Pancreas (tissue), 10 donors: Measurements from ENCODE around the gene ACSL4. TPM values are rescaled to one million over a fixed set of nuclear protein-coding genes. Genes with fewer than 3 reads are reported as not detected.
"Not testable (repeated sequence)": the region's sequence is repeated elsewhere in the genome, so short reads cannot be mapped to it uniquely, and the experiment has no call there.

ENCODE experiments used
- ATAC-seq, 4 donors: fragments of 200-7000 bp; cut with Tn5 transposase; one replicate each; pipeline versions ENCODE4 v1.8.0 to v1.9.1; 2020; ENCODE audit warnings: mild to moderate bottlenecking in 4 of 4, moderate library complexity in 4 of 4
- DNase-seq, 6 donors: peaks; one replicate each; pipeline ENCODE4 v3.0.0-alpha.2; 2020
- FAIRE-seq: peaks from 2 replicates; lab custom pipeline; 2012; peaks lifted over from hg19 to GRCh38; lab: Jason Lieb, UNC
- H3K27ac ChIP-seq, 4 donors: fragments of 200-600 bp; sonication (generic); 1 replicate in 3 of 4; 2 replicates in 1 of 4; pipeline versions ENCODE4 v1.5.0 to v1.8.0; 2020
- H3K27me3 ChIP-seq, 4 donors: fragments of 200-600 bp; one replicate each; pipeline ENCODE4 v1.8.0; 2021
- H3K36me3 ChIP-seq, 3 donors: fragments of 200-600 bp; sonication (generic) in 1 of 3; one replicate each; pipeline versions ENCODE4 v1.5.0 to v1.8.0; 2020 to 2021
- H3K4me1 ChIP-seq, 3 donors: fragments of 200-600 bp; one replicate each; pipeline ENCODE4 v1.8.0; 2021
- H3K4me3 ChIP-seq, 4 donors: fragments of 200-600 bp; sonication (generic) in 2 of 4; one replicate each; pipeline versions ENCODE4 v1.5.0 to v1.8.0; 2020 to 2021
- H3K9me3 ChIP-seq, 4 donors: fragments of 200-600 bp; one replicate each; pipeline ENCODE4 v1.8.0; 2021
- WGBS, 2 donors: extraction: QIAGEN DNeasy Blood & Tissue Kit; methylation state at CpG; one replicate each; pipeline ENCODE4 v1.1.7; 2013; 5-methylcytosine and 5-hydroxymethylcytosine counted together
- intact Hi-C, 3 donors: fragments of 100-400 bp; cut with DNase I; formaldehyde crosslinking; loops; one replicate each; pipeline versions ENCODE4 v1.11.1 to v1.14.2; 2022
- polyA plus RNA-seq, 2 donors: library from polyadenylated mRNA; stranded (reverse); fragments of 200-250 nt; gene quantifications; one replicate each; pipeline ENCODE4 v1.2.3, GENCODE V29; 2013
- total RNA-seq, 6 donors: library from RNA; stranded (reverse); fragmentation: NEBNext Ultra II Directional in 4 of 6; extraction: Animal tissue kit (Norgen Biotek cat#: 25700) in 4 of 6; gene quantifications; one replicate each; pipeline versions ENCODE4 v1.2.1 to v1.2.4, GENCODE V29; 2021 to 2023
- TF ChIP-seq, protein P1 (sequence below), 4 donors: fragments of 200-600 bp; sonication (generic) in 3 of 4; IDR thresholded peaks; one replicate each; pipeline versions ENCODE4 v1.5.0 to v1.8.0; 2021; ENCODE audit warnings: antibody characterized with exemption in 4 of 4
- donor health status: healthy with polysubstance abuse.
- donor health status: DM: no; HTN: no; CAD: no; lungs with moderate emphysema.
- donor health status: DM: no; HTN: no; CAD: no.
- donor health status: control.
- donor health status: control.
- donor health status: Bipolar disorder and iron deficiency.
- donor health status: DM: yes; HTN: yes; CAD: no.
- donor health status: DM: no; HTN: no; CAD: no.
- donor health status: DM: no; HTN: no; CAD: no.
- donor health status: DM: yes; HTN: yes; CAD: no.

The ACSL4 gene
- total and polyA plus RNA-seq, 8 donors = 4.0 to 23.7 (median 9.3) TPM

DNA sequence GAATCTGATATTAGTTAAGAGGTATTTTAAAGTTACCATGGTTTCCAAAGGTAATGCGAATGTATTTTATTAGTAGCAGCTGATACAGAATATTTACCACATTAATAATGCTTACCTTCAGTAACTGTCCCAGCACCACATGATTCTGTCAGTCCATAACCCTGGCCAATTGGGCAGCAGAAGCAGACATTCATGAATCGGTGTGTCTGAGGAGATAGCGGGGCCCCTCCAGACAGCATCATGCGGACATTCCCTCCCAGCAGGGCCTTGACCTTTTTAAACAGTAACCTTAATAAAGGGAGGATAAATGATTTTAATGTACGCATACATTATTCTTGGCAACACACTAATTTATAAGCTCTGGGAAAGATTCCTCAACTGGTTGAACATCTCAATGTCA is 65.1 kb downstream of the ACSL4 start:
- no peaks in the 10 kb centered on the region for H3K4me1 ChIP-seq
- 82 to 98% methylated on average over 5 of the region's 5 CpGs for WGBS, 2 donors
- intact Hi-C loops = no loop called here
- H3K27ac ChIP-seq = no peak overlapping the region
- TF ChIP-seq, protein P1, sequence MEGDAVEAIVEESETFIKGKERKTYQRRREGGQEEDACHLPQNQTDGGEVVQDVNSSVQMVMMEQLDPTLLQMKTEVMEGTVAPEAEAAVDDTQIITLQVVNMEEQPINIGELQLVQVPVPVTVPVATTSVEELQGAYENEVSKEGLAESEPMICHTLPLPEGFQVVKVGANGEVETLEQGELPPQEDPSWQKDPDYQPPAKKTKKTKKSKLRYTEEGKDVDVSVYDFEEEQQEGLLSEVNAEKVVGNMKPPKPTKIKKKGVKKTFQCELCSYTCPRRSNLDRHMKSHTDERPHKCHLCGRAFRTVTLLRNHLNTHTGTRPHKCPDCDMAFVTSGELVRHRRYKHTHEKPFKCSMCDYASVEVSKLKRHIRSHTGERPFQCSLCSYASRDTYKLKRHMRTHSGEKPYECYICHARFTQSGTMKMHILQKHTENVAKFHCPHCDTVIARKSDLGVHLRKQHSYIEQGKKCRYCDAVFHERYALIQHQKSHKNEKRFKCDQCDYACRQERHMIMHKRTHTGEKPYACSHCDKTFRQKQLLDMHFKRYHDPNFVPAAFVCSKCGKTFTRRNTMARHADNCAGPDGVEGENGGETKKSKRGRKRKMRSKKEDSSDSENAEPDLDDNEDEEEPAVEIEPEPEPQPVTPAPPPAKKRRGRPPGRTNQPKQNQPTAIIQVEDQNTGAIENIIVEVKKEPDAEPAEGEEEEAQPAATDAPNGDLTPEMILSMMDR (IDR thresholded peaks at IDR 0.05) = no peak
- peaks cover 0 to 5% (median 0%) of the 10 kb centered on the region in 4 donors for H3K27me3 ChIP-seq
- no peak overlapping the region for H3K4me3 ChIP-seq
- ATAC-seq = no peak
- no peak for DNase-seq
- H3K9me3 ChIP-seq = no peaks in the 10 kb centered on the region
- no peaks in the 10 kb centered on the region for H3K36me3 ChIP-seq
- FAIRE-seq = no peak

DNA sequence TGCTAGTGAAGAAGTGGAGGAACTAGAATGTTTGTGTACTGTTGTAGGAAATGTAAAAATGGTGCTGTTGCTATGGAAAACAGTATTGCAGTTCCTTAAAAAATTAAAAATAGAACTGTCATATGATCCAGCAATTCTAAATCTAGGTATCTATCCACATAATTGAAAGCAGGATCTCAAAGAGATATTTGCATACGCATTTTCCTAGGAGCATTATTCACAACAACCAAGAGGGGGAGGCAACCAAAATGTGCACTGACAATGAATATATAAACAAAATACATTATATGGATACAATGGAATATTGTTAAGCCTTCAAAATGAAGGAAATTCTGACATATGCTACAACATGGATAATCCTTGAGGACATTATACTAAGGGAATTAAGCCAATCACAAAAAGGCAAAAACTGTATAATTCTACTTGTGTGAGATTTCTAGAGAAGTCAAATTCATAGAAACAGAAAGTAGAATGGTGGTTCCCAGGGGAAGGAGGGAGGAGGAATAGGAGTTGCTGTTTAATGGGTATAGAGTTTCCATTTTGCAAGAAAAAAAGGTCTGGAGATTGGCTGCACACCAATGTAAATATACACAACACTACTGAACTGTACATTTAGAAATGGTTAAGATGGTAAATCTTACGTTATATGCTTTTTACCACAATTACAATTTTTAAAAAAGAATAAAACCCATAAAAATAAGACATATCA is 72.5 kb downstream of the ACSL4 start:
- Histone ChIP-seq H3K9me3 (peaks cover 0 to 2% (median 0%) of the 10 kb centered on the region in 4 donors), H3K27ac (no peak overlapping the region), H3K4me1 (no peaks in the 10 kb centered on the region), H3K36me3 (no peaks in the 10 kb centered on the region), H3K4me3 (no peak overlapping the region), H3K27me3 (no peaks in the 10 kb centered on the region)
- ATAC-seq (no peak), DNase-seq (no peak), FAIRE-seq (no peak)
- intact Hi-C loops = no loop called here
- WGBS, 2 donors = 76 to 88% methylated on average over 2 of the region's 2 CpGs
- TF ChIP-seq, protein P1 (IDR thresholded peaks at IDR 0.05) = no peak

DNA sequence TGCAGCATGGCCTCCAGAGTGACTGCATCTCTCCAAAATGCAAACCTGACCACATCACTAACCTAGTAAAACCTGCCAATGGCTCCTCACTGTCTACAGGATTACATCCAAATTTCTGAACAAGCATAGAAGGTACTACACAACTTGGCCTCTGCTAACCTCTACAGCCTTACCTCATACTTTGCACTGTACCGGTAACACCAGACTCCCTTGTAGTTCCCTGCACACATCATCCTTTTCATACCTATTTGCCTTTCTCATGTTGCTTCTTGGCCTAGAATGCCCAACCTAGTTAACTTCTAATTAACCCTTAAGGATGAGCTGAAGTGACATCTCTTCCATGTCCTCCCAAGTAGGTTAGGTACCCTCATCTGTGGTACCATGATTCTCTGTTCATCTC is 74.7 kb downstream of the ACSL4 start:
- H3K27me3 ChIP-seq = no peaks in the 10 kb centered on the region
- DNase-seq (no peak), FAIRE-seq (no peak), ATAC-seq (no peak)
- no peaks in the 10 kb centered on the region for H3K4me1 ChIP-seq
- intact Hi-C loops = no loop called here
- no peak overlapping the region for H3K4me3 ChIP-seq
- H3K27ac ChIP-seq = no peak overlapping the region
- H3K9me3 ChIP-seq = peaks cover 0 to 2% (median 0%) of the 10 kb centered on the region in 4 donors
- TF ChIP-seq, protein P1 (IDR thresholded peaks at IDR 0.05) = no peak
- WGBS, 2 donors = 93 to 100% methylated on average over 1 of the region's 1 CpG
- H3K36me3 ChIP-seq = no peaks in the 10 kb centered on the region

DNA sequence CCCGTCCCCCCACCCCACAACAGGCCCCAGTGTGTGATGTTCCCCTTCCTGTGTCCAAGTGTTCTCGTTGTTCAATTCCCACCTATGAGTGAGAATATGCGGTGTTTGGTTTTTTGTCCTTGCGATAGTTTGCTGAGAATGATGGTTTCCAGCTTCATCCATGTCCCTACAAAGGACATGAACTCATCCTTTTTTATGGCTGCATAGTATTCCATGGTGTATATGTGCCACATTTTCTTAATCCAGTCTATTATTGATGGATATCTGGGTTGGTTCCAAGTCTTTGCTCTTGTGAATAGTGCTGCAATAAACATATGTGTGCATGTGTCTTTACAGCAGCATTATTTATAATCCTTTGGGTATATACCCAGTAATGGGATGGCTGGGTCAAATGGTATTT is 75.7 kb downstream of the ACSL4 start:
- WGBS, 2 donors = 67 to 100% methylated on average over 1 of the region's 4 CpGs
- H3K9me3 ChIP-seq, H3K36me3 ChIP-seq, H3K27me3 ChIP-seq, H3K4me1 ChIP-seq, DNase-seq, ATAC-seq, intact Hi-C loops, H3K4me3 ChIP-seq, FAIRE-seq, H3K27ac ChIP-seq: not testable (repeated sequence)

DNA sequence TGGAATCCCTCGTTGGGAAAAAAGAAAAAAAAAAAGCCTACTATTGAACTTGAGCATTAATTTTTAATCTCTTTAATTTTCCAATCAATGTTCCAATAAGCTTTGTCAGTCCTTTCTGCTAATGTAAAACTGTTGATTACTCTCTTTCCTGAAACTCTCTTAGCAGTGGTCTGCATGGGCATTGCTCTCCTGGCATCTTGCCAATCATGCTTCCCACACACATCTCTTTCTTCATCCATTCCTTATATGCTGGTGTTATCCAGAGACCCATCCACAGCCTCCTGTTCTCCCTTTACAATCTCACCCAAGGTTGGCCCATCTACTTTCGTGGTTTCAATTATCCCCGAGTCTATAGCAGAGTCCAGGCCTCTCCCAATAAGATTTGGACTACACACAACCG is 76.3 kb downstream of the ACSL4 start:
- intact Hi-C loops = no loop called here
- H3K36me3 ChIP-seq = no peaks in the 10 kb centered on the region
- TF ChIP-seq, protein P1 (IDR thresholded peaks at IDR 0.05) = no peak
- no peak overlapping the region for H3K4me3 ChIP-seq
- H3K27me3 ChIP-seq = no peaks in the 10 kb centered on the region
- WGBS, 2 donors = 66 to 95% methylated on average over 4 of the region's 4 CpGs
- no peak overlapping the region for H3K27ac ChIP-seq
- DNase-seq (no peak), ATAC-seq (no peak), FAIRE-seq (no peak)
- no peaks in the 10 kb centered on the region for H3K4me1 ChIP-seq
- H3K9me3 ChIP-seq = peaks cover 0 to 2% (median 0%) of the 10 kb centered on the region in 4 donors
